Right ventricle myocardium superior (tissue), 1 donor: ENCODE measurements around the gene OLFM3. TPM values are rescaled to one million over a fixed set of nuclear protein-coding genes. Genes with fewer than 3 reads are reported as not detected.

Experiments
- ATAC-seq: fragments of 200-7000 bp; cut with Tn5 transposase; one replicate; pipeline ENCODE4 v1.9.1; 2020; ENCODE audit warnings: mild to moderate bottlenecking; ENCODE audit not compliant: poor library complexity
- DNase-seq: peaks from one replicate; pipeline ENCODE4 v3.0.0-alpha.2; 2020
- intact Hi-C: fragments of 100-400 bp; cut with DNase I; formaldehyde crosslinking; loops from one replicate; pipeline ENCODE4 v1.11.2; 2022
- long read RNA-seq: library from polyadenylated mRNA; unstranded; transcript quantifications from one replicate; pipeline ENCODE4 v2.0.0, GENCODE V29; 2021
- total RNA-seq: library from RNA; stranded (reverse); fragmentation: NEBNext Ultra II Directional; extraction: Animal tissue kit (Norgen Biotek cat#: 25700); gene quantifications from one replicate; pipeline ENCODE4 v1.2.1, GENCODE V29; 2021
- donor health status: DM: no; HTN: yes; CAD: no; lungs with severe emphysema.

Gene OLFM3
- not detected for total RNA-seq
- long read RNA-seq: 0 reads

- peak; percentile 39 for DNase-seq
- intact Hi-C loops: no loop called here
- peak; percentile 71 for ATAC-seq
These were observed at the start of gene OLFM3 for GRCh38 chr1:101996825-101997465. OLFM3 (minus strand) TSS chr1:101996926.

GRCh38 chr1:102045752-102046151 lies 49.0 kb upstream of the OLFM3 start:
- DNase-seq: no peak
- no peak for ATAC-seq
- intact Hi-C loops: no loop called here

GRCh38 chr1:102032534-102032933 lies 35.8 kb upstream of the OLFM3 start:
- DNase-seq: no peak
- no peak for ATAC-seq
- intact Hi-C loops: no loop called here

- no peak for ATAC-seq
- intact Hi-C loops: no loop called here
These were observed 22.8 kb upstream of the OLFM3 start for GRCh38 chr1:102019530-102019929.

GRCh38 chr1:102015728-102016127 lies 19.0 kb upstream of the OLFM3 start:
- no peak for ATAC-seq
- intact Hi-C loops: no loop called here
- DNase-seq: no peak

More at GRCh38 chr1:102019530-102019929, 22.8 kb upstream of the OLFM3 start:
- DNase-seq: no peak

GRCh38 chr1:102002057-102002456 lies 5.3 kb upstream of the OLFM3 start:
- intact Hi-C loops: no loop called here
- DNase-seq: no peak
- ATAC-seq: no peak

GRCh38 chr1:101995984-101996745 lies 561 bp downstream of the OLFM3 start:
- DNase-seq (no peak), ATAC-seq (no peak)
- intact Hi-C loops: no loop called here

GRCh38 chr1:101993710-101994109 lies 3.0 kb downstream of the OLFM3 start:
- ATAC-seq: no peak
- intact Hi-C loops: no loop called here
- no peak for DNase-seq

- ATAC-seq: no peak
- intact Hi-C loops: no loop called here
- DNase-seq: no peak
These were observed 3.7 kb downstream of the OLFM3 start for GRCh38 chr1:101992821-101993575.

GRCh38 chr1:101980974-101981373 lies 15.8 kb downstream of the OLFM3 start:
- DNase-seq (no peak), ATAC-seq (no peak)
- intact Hi-C loops: no loop called here

- intact Hi-C loops: no loop called here
- DNase-seq (no peak), ATAC-seq (no peak)
These were observed 19.5 kb downstream of the OLFM3 start for GRCh38 chr1:101977266-101977665.

GRCh38 chr1:101976161-101976560 lies 20.6 kb downstream of the OLFM3 start:
- intact Hi-C loops: no loop called here
- no peak for ATAC-seq
- DNase-seq: no peak

GRCh38 chr1:101975371-101975770 lies 21.4 kb downstream of the OLFM3 start:
- no peak for DNase-seq
- intact Hi-C loops: no loop called here
- no peak for ATAC-seq

- ATAC-seq (no peak), DNase-seq (no peak)
- intact Hi-C loops: no loop called here
These were observed 22.0 kb downstream of the OLFM3 start for GRCh38 chr1:101974599-101975274.

GRCh38 chr1:101971304-101971703 lies 25.4 kb downstream of the OLFM3 start:
- intact Hi-C loops: no loop called here
- no peak for ATAC-seq
- DNase-seq: no peak

GRCh38 chr1:101967871-101968270 lies 28.9 kb downstream of the OLFM3 start:
- ATAC-seq: no peak
- DNase-seq: no peak
- intact Hi-C loops: no loop called here

- ATAC-seq (no peak), DNase-seq (no peak)
- intact Hi-C loops: no loop called here
These were observed 31.4 kb downstream of the OLFM3 start for GRCh38 chr1:101965341-101965740.

GRCh38 chr1:101964708-101965107 lies 32.0 kb downstream of the OLFM3 start:
- DNase-seq: no peak
- intact Hi-C loops: no loop called here

GRCh38 chr1:101960142-101960541 lies 36.6 kb downstream of the OLFM3 start:
- no peak for ATAC-seq
- intact Hi-C loops: no loop called here

More at GRCh38 chr1:101964708-101965107, 32.0 kb downstream of the OLFM3 start:
- no peak for ATAC-seq

More at GRCh38 chr1:101960142-101960541, 36.6 kb downstream of the OLFM3 start:
- DNase-seq: no peak
